HFF-Myc (cell line): ENCODE data around the gene SPTBN4.
"Not testable (repeated sequence)": the region's sequence is repeated elsewhere in the genome, so short reads cannot be mapped to it uniquely, and the experiment has no call there.

Experiments
- DNase-seq: peaks from one replicate; pipeline ENCODE4 v3.0.0-alpha.2; 2011; ENCODE audit warnings: low read depth; ENCODE audit errors: extremely low read depth
- H3K4me3 ChIP-seq: replicated peaks from 2 replicates; pipeline ENCODE4 v1.5.1; 2011; ENCODE audit warnings: low read depth, mild to moderate bottlenecking, control low read depth, low read length
- TF ChIP-seq, protein P1 (sequence below): IDR thresholded peaks from 2 replicates; pipeline ENCODE4 v1.5.1; 2012; ENCODE audit warnings: mild to moderate bottlenecking, low read depth, low read length, control low read depth; ENCODE audit errors: missing control alignments

Gene SPTBN4

DNA sequence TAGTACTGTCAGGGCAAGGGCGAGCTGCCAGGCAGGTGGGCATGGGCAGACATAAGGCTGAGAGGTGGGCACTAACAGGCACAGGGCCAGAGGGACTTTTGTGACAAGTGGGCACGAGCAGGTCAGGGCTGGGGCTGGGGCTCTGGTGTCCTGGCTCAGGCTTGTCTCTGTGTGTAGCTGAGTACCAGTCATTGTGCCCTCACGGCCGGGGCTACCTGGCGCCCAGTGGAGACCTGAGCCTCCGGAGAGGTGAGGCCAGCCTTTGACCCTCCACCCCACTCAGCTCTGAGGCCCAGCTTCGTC is 155.9 kb downstream of the SPTBN4 start:
- TF ChIP-seq, protein P1, sequence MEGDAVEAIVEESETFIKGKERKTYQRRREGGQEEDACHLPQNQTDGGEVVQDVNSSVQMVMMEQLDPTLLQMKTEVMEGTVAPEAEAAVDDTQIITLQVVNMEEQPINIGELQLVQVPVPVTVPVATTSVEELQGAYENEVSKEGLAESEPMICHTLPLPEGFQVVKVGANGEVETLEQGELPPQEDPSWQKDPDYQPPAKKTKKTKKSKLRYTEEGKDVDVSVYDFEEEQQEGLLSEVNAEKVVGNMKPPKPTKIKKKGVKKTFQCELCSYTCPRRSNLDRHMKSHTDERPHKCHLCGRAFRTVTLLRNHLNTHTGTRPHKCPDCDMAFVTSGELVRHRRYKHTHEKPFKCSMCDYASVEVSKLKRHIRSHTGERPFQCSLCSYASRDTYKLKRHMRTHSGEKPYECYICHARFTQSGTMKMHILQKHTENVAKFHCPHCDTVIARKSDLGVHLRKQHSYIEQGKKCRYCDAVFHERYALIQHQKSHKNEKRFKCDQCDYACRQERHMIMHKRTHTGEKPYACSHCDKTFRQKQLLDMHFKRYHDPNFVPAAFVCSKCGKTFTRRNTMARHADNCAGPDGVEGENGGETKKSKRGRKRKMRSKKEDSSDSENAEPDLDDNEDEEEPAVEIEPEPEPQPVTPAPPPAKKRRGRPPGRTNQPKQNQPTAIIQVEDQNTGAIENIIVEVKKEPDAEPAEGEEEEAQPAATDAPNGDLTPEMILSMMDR = no peak
- no peak overlapping the region for H3K4me3 ChIP-seq
- no peak for DNase-seq

DNA sequence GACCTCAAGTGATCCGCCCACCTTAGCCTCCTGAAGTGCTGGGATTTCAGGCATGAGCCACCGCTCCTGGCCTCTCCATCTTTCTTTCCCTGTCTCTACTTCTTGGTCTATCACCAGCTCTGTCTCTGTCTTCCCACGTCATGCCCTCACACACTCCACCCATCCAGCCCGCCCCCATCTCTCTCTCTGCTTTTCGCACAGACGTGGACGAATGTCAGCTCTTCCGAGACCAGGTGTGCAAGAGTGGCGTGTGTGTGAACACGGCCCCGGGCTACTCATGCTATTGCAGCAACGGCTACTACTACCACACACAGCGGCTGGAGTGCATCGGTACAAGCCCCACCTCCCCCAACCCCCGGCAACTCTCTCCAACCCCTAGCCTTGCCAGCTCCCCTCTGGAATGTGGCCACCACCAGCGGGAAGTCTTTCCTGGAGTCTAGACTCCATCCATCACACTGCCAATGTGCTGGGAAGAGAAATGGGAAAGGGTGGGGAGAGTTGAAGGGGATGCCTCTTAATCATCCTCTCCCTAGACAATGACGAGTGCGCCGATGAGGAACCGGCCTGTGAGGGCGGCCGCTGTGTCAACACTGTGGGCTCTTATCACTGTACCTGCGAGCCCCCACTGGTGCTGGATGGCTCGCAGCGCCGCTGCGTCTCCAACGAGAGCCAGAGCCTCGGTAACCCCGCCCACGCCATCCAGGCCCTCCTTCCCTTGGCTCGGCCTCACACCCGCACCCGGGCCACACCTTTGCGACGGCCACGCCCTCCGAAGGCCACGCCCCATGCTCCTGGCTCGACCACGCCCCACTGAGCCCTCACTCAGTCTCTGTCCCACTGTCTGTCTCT is 156.8 kb downstream of the SPTBN4 start:
- DNase-seq = no peak
- H3K4me3 ChIP-seq = no peak overlapping the region
- TF ChIP-seq, protein P1 = no peak

DNA sequence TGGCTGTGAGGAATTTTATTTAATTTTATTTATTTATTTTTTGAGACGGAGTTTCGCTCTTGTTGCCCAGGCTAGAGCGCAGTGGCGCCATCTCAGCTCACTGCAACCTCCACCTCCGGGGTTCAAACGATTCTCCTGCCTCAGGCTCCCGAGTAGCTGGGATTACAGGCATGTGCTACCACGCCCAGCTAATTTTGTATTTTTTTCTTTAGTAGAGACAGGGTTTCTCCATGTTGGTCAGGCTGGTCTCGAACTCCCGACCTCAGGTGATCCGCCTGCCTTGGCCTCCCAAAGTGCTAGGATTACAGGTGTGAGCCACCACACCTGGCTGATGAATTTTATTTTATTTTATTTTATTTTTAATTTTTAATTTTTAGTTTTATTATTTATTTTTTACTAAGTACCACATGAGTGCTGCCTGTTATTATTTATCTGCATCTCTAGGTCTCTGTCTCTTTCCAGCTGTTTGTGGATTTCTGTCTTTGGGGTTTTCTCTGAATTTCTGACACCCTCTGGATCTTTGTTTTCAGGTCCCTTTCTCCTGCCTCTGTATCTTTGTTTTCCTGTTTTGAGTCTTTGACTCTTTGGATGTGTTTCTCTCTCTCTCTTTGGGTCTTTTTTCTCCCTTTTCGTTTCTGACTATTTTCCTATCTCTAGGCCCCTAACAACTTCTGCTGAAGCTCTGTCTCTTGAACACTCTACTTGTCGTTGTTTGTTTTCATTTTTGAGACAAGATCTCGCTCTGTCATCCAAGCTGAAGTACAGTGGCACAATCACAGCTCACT is 157.8 kb downstream of the SPTBN4 start:
- not testable (repeated sequence) for H3K4me3 ChIP-seq, DNase-seq

DNA sequence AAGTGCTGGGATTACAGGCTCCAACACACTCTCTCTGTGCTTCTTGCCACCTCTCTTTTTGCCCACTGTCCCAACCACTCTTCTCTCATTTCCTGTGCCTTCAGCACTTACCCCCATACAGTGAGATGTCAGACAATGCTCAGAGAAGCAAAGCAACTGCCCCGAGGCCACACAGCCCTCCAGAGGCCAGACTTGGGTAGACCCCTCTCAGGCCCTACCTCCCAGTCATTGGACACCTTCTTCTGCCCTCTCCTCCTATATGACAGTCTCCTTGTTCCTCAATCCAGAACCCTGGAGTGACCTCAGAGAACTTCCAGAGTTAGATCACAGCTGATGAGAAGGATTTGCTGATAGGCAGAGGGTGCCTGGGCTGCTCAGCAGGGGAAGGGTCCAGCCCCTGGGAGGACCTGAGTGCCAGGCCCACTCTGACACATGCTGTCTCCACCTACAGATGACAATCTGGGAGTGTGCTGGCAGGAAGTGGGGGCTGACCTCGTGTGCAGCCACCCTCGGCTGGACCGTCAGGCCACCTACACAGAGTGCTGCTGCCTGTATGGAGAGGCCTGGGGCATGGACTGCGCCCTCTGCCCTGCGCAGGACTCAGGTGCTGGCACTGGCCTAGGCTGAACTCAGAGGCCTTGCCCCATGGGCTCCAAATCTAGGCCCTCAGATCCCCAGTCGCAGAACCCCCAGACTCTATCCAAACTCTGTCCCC is 158.8 kb downstream of the SPTBN4 start:
- DNase-seq = no peak
- H3K4me3 ChIP-seq = no peak overlapping the region
- TF ChIP-seq, protein P1 = no peak
